AG08396 (cell line): ENCODE results near the gene EN2.

ENCODE experiments used
- DNase-seq: peaks from one replicate; pipeline ENCODE4 v3.0.0; 2012; ENCODE audit warnings: low spot score, mixed read lengths

The EN2 gene

GRCh38 chr7:155450970-155451801 lies 6.7 kb upstream of the EN2 start:
- DNase-seq: no peak

- DNase-seq: no peak
Measured at GRCh38 chr7:155451840-155452239, 6.1 kb upstream of the EN2 start.

GRCh38 chr7:155452505-155453295 lies 5.2 kb upstream of the EN2 start:
- no peak for DNase-seq

- no peak for DNase-seq
Measured at GRCh38 chr7:155453296-155454182, 4.4 kb upstream of the EN2 start.

GRCh38 chr7:155454183-155455112 lies 3.5 kb upstream of the EN2 start:
- no peak for DNase-seq

- DNase-seq: no peak
Measured at GRCh38 chr7:155455132-155455693, 2.7 kb upstream of the EN2 start.

- no peak for DNase-seq
Measured at GRCh38 chr7:155455776-155456737, 1.9 kb upstream of the EN2 start.

- DNase-seq: peak; percentile 69
Measured at GRCh38 chr7:155456738-155457543, 988 bp upstream of the EN2 start.

GRCh38 chr7:155457544-155458110 lies 302 bp upstream of the EN2 start:
- DNase-seq: no peak

GRCh38 chr7:155458878-155459699 lies 1.2 kb downstream of the EN2 start:
- no peak for DNase-seq

- DNase-seq: no peak
Measured at GRCh38 chr7:155459700-155460461, 2.0 kb downstream of the EN2 start.

GRCh38 chr7:155460926-155461613 lies 3.1 kb downstream of the EN2 start:
- DNase-seq: no peak

- DNase-seq: no peak
Measured at GRCh38 chr7:155461631-155462030, 3.7 kb downstream of the EN2 start.

GRCh38 chr7:155462163-155462735 lies 4.3 kb downstream of the EN2 start:
- DNase-seq: no peak

GRCh38 chr7:155463114-155463811 lies 5.3 kb downstream of the EN2 start:
- DNase-seq: no peak
